HG03025 (cell line): ENCODE data around the gene POTEM.
"Not testable (repeated sequence)": the region's sequence is repeated elsewhere in the genome, so short reads cannot be mapped to it uniquely, and the experiment has no call there.

Experiments
- ATAC-seq: cut with Tn5 transposase; IDR thresholded peaks from one replicate; pipeline ENCODE4 v1.9.1; 2021; ENCODE audit warnings: mild to moderate bottlenecking, moderate library complexity; ENCODE audit not compliant: unreplicated experiment, low FRiP score

The POTEM gene

GRCh38 chr14:19036811-19037382 lies 69.7 kb downstream of the POTEM start:
- ATAC-seq: not testable (repeated sequence)

DNA sequence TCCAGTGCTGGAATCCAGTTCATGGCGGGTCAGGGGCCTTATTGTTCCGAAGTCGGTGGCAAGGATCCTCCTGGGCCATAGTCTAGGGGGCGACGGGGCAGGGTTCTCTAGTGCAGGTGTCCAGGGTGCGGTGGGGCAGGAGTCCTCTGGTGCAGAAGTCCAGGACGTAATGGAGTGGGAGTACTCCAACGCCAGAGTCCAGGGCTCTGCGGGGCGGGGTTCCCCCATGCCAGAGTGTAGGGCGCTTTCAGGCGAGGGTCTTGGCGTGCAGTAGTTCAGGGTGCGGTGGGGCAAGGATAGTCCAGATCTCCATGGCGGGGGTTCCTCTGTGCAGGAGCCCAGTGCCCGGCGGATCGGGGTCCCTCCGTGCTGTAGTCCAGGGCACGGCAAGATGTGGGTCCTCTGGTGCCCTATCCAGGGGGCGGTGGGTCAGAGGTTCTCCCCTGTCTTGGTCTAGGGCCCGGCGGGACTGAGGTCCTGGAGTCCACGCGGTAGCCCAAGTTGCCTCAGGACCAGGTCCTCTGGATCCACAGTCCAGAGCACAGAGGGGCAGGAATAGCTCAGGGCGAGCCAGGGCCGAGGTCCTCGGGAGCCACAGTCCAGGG lies 70.9 kb downstream of the POTEM start:
- ATAC-seq: not testable (repeated sequence)

DNA sequence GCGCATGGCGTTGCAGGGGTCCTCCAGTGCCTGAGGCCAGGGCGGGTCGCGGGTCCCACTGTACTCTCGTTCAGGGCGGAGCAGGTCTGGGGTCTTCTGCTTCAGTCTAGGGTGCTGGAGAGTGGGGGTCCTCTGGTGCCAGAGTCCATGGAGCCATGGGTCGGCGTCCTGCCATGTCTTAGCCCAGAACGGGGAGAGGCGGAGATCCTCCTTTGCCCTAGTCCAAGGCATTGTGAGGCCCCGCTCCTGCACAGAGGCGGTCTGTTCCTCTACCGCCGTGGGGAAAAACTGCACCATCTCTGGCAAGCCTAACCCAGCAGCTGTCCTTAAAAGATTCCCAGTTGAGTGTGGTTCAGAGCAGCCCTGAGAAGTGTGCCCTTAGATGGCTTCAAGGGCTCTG lies 71.6 kb downstream of the POTEM start:
- not testable (repeated sequence) for ATAC-seq

DNA sequence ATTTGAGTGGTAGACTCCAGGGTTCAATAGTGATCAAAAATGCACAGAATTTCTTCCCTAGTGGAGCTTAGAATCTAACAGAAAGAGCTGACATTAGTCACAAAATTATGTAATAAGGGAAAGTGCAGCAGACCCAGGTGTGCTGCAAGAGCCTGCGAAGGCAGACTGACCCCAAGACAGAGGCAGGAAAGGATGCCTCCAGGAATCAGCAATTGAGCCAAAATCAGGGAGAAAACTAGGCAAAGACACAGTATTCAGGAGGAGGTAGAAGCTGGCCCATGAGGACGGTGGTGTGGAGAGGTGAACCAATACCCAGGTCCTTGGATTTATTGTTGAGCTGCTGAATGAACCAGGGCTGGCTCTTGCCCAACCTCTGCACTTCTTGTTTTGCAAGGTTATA lies 76.2 kb downstream of the POTEM start:
- ATAC-seq: not testable (repeated sequence)
